Large intestine (tissue), 3 donors: Measurements from ENCODE around the gene TECRL. TPM values are rescaled to one million over a fixed set of nuclear protein-coding genes. Genes with fewer than 3 reads are reported as not detected.

ENCODE experiments used
- DNase-seq, 2 donors: peaks; one replicate each; pipeline versions ENCODE4 v3.0.0 to v3.0.0-alpha.2; 2013
- H3K27ac ChIP-seq: one replicate; pipeline ENCODE4 v1.5.1; 2013; ENCODE audit warnings: low read length
- H3K27me3 ChIP-seq: 2 replicates; pipeline ENCODE4 v1.6.1; 2013; ENCODE audit warnings: low read length; ENCODE audit not compliant: control insufficient read depth, insufficient read depth
- H3K36me3 ChIP-seq: 2 replicates; pipeline ENCODE4 v1.6.1; 2013; ENCODE audit warnings: low read length; ENCODE audit not compliant: control insufficient read depth, insufficient read depth
- H3K4me1 ChIP-seq: one replicate; pipeline ENCODE4 v1.6.1; 2013; ENCODE audit warnings: low read length; ENCODE audit not compliant: control insufficient read depth, insufficient read depth
- H3K4me3 ChIP-seq: one replicate; pipeline ENCODE4 v1.5.1; 2013; ENCODE audit warnings: low read length
- H3K9me3 ChIP-seq: one replicate; pipeline ENCODE4 v1.6.1; 2013; ENCODE audit warnings: mild to moderate bottlenecking, low read depth, low read length, moderate library complexity; ENCODE audit not compliant: control insufficient read depth
- WGBS: methylation state at CpG from one replicate; pipeline ENCODE4 v1.1.5; 2013; ENCODE audit warnings: low lambda C conversion rate; ENCODE audit not compliant: insufficient coverage; 5-methylcytosine and 5-hydroxymethylcytosine counted together
- polyA plus RNA-seq: library from polyadenylated mRNA; unstranded; fragments of 120-200 nt; gene quantifications from one replicate; pipeline ENCODE4 v1.2.1, GENCODE V29; 2013

The TECRL gene
- polyA plus RNA-seq, 1 donor: 0.16 TPM

- no peak overlapping the region for H3K4me3 ChIP-seq
- H3K27me3 ChIP-seq: no peaks in the 10 kb centered on the region
- H3K9me3 ChIP-seq: no peaks in the 10 kb centered on the region
- WGBS: no CpG with 5 or more reads among the region's 1 CpG
- no peak overlapping the region for H3K27ac ChIP-seq
- DNase-seq: no peak
- no peaks in the 10 kb centered on the region for H3K36me3 ChIP-seq
- no peaks in the 10 kb centered on the region for H3K4me1 ChIP-seq
Observed at GRCh38 chr4:64385220-64385619, 24.0 kb downstream of the TECRL start.

GRCh38 chr4:64384237-64385203 is 24.7 kb downstream of the TECRL start:
- no peak overlapping the region for H3K27ac ChIP-seq
- no peaks in the 10 kb centered on the region for H3K4me1 ChIP-seq
- H3K27me3 ChIP-seq: no peaks in the 10 kb centered on the region
- H3K36me3 ChIP-seq: no peaks in the 10 kb centered on the region
- no CpG with 5 or more reads among the region's 1 CpG for WGBS
- H3K9me3 ChIP-seq: no peaks in the 10 kb centered on the region
- no peak overlapping the region for H3K4me3 ChIP-seq
- DNase-seq: no peak

GRCh38 chr4:64368741-64369140 is 40.5 kb downstream of the TECRL start:
- Histone ChIP-seq H3K27me3 (no peaks in the 10 kb centered on the region), H3K4me3 (no peak overlapping the region), H3K27ac (no peak overlapping the region), H3K36me3 (no peaks in the 10 kb centered on the region), H3K4me1 (no peaks in the 10 kb centered on the region), H3K9me3 (no peaks in the 10 kb centered on the region)
- WGBS: no CpG with 5 or more reads among the region's 1 CpG
- no peak for DNase-seq

GRCh38 chr4:64361399-64361740 is 47.9 kb downstream of the TECRL start:
- Histone ChIP-seq H3K9me3 (no peaks in the 10 kb centered on the region), H3K27ac (no peak overlapping the region), H3K4me1 (no peaks in the 10 kb centered on the region), H3K27me3 (no peaks in the 10 kb centered on the region), H3K4me3 (no peak overlapping the region), H3K36me3 (no peaks in the 10 kb centered on the region)
- DNase-seq: no peak

GRCh38 chr4:64360664-64361398 is 48.4 kb downstream of the TECRL start:
- no peaks in the 10 kb centered on the region for H3K4me1 ChIP-seq
- no peaks in the 10 kb centered on the region for H3K27me3 ChIP-seq
- H3K4me3 ChIP-seq: no peak overlapping the region
- no peaks in the 10 kb centered on the region for H3K9me3 ChIP-seq
- no peak overlapping the region for H3K27ac ChIP-seq
- no CpG with 5 or more reads among the region's 8 CpGs for WGBS
- no peak for DNase-seq
- H3K36me3 ChIP-seq: no peaks in the 10 kb centered on the region

GRCh38 chr4:64359489-64359888 is 49.8 kb downstream of the TECRL start:
- no peak for DNase-seq
- Histone ChIP-seq H3K27me3 (no peaks in the 10 kb centered on the region), H3K27ac (no peak overlapping the region), H3K4me1 (no peaks in the 10 kb centered on the region), H3K36me3 (no peaks in the 10 kb centered on the region), H3K4me3 (no peak overlapping the region), H3K9me3 (no peaks in the 10 kb centered on the region)
- 100% methylated on average over 1 of the region's 3 CpGs for WGBS

DNA sequence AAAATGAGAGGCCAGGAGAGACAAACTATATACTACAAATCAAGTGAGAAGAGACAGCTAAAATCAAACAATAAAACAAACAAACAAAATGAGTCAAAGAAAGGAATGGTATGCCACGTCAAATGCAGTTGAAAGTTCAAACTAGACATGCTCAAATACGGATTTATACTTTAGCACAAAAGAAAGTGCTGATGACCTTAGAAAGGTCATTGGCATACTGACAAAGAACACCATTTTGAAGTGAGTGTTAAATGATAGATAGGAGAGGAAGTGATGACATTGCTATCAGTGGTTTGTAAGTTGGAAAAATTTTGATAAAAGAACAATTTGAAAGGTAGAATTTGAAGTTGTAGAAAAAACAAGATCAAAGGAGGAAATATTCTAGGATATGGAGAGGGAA is 55.3 kb downstream of the TECRL start:
- Histone ChIP-seq H3K9me3 (no peaks in the 10 kb centered on the region), H3K36me3 (no peaks in the 10 kb centered on the region), H3K27me3 (no peaks in the 10 kb centered on the region), H3K4me1 (no peaks in the 10 kb centered on the region), H3K27ac (no peak overlapping the region), H3K4me3 (no peak overlapping the region)
- WGBS: 65% methylated on average over 2 of the region's 2 CpGs
- no peak for DNase-seq

GRCh38 chr4:64341711-64342110 is 67.5 kb downstream of the TECRL start:
- Histone ChIP-seq H3K4me1 (no peaks in the 10 kb centered on the region), H3K4me3 (no peak overlapping the region), H3K36me3 (no peaks in the 10 kb centered on the region), H3K27ac (no peak overlapping the region), H3K9me3 (no peaks in the 10 kb centered on the region), H3K27me3 (no peaks in the 10 kb centered on the region)
- no peak for DNase-seq
- no CpG with 5 or more reads among the region's 3 CpGs for WGBS

GRCh38 chr4:64340218-64341110 is 68.8 kb downstream of the TECRL start:
- H3K27me3 ChIP-seq: no peaks in the 10 kb centered on the region
- WGBS: no CpG with 5 or more reads among the region's 5 CpGs

DNA sequence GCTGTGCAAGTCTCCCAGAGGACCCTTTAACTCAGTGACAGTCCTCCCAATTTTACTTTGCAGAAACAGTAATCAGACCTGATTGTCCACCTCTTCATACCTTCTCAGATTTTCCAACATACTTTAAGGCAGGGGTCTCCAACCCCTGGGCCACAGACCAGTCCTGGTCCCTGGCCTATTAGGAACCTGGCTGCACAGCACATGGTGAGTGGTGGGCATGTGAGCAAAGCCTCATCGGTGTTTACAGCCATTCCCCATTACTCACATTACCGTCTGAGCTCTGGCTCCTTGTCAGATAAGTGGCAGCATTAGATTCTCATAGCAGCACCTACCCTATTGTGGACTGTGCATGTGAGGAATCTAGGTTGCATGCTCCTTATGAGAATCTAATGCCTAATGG is 74.3 kb downstream of the TECRL start:
- Histone ChIP-seq H3K4me1 (no peaks in the 10 kb centered on the region), H3K27ac (no peak overlapping the region), H3K9me3 (no peaks in the 10 kb centered on the region), H3K36me3 (no peaks in the 10 kb centered on the region), H3K4me3 (no peak overlapping the region), H3K27me3 (no peaks in the 10 kb centered on the region)
- no peak for DNase-seq
- WGBS: no CpG with 5 or more reads among the region's 2 CpGs

More at GRCh38 chr4:64340218-64341110, 68.8 kb downstream of the TECRL start:
- DNase-seq: no peak
- H3K4me1 ChIP-seq: no peaks in the 10 kb centered on the region
- no peak overlapping the region for H3K27ac ChIP-seq
- no peak overlapping the region for H3K4me3 ChIP-seq
- no peaks in the 10 kb centered on the region for H3K9me3 ChIP-seq
- no peaks in the 10 kb centered on the region for H3K36me3 ChIP-seq
